GM19438 (cell line): Measurements from ENCODE around the gene ENO1.
A peak's percentile ranks its signal among the peaks of the same experiment; 100 is the strongest.
"Not testable (repeated sequence)": the region's sequence is repeated elsewhere in the genome, so short reads cannot be mapped to it uniquely, and the experiment has no call there.

Source experiments
- ATAC-seq: cut with Tn5 transposase; IDR thresholded peaks from one replicate; pipeline ENCODE4 v1.9.1; 2021; ENCODE audit warnings: low read depth; ENCODE audit not compliant: unreplicated experiment

ENO1 gene

GRCh38 chr1:8848663-8849386, 29.7 kb downstream of the ENO1 start:
- ATAC-seq, result no peak

- ATAC-seq, result no peak
These were observed 30.5 kb downstream of the ENO1 start for GRCh38 chr1:8847990-8848389.

- no peak for ATAC-seq
These were observed 32.2 kb downstream of the ENO1 start for GRCh38 chr1:8846263-8846662.

- ATAC-seq, result no peak
These were observed 33.1 kb downstream of the ENO1 start for GRCh38 chr1:8845104-8846097.

GRCh38 chr1:8844501-8845006, 33.9 kb downstream of the ENO1 start:
- ATAC-seq, result no peak

- no peak for ATAC-seq
These were observed 37.1 kb downstream of the ENO1 start for GRCh38 chr1:8841395-8841794.

GRCh38 chr1:8839990-8840389, 38.5 kb downstream of the ENO1 start:
- no peak for ATAC-seq

GRCh38 chr1:8835941-8836643, 42.4 kb downstream of the ENO1 start:
- no peak for ATAC-seq

GRCh38 chr1:8831340-8831739, 47.1 kb downstream of the ENO1 start:
- no peak for ATAC-seq

- ATAC-seq, result not testable (repeated sequence)
These were observed 47.8 kb downstream of the ENO1 start for GRCh38 chr1:8830732-8831131.

GRCh38 chr1:8825985-8826481, 52.5 kb downstream of the ENO1 start:
- no peak for ATAC-seq

- no peak for ATAC-seq
These were observed 55.2 kb downstream of the ENO1 start for GRCh38 chr1:8823295-8823664.

GRCh38 chr1:8822373-8823294, 55.9 kb downstream of the ENO1 start:
- ATAC-seq, result no peak

- ATAC-seq, result no peak
These were observed 57.4 kb downstream of the ENO1 start for GRCh38 chr1:8821084-8821483.

GRCh38 chr1:8818789-8819188, 59.7 kb downstream of the ENO1 start:
- not testable (repeated sequence) for ATAC-seq

GRCh38 chr1:8818325-8818775, 60.1 kb downstream of the ENO1 start:
- no peak for ATAC-seq

GRCh38 chr1:8817412-8818324, 60.8 kb downstream of the ENO1 start, which contains the start of gene RERE:
RERE (minus strand) TSS chr1:8817640.
- peak; percentile 90 for ATAC-seq

- ATAC-seq, result peak; percentile 39
These were observed 61.6 kb downstream of the ENO1 start for GRCh38 chr1:8816831-8817411.
